HG03571 (cell line): Measurements from ENCODE around the gene STK17B.
"Not testable (repeated sequence)": the region's sequence is repeated elsewhere in the genome, so short reads cannot be mapped to it uniquely, and the experiment has no call there.

ENCODE experiments used
- ATAC-seq: cut with Tn5 transposase; IDR thresholded peaks from one replicate; pipeline ENCODE4 v1.9.1; 2021; ENCODE audit not compliant: unreplicated experiment

Gene STK17B

DNA sequence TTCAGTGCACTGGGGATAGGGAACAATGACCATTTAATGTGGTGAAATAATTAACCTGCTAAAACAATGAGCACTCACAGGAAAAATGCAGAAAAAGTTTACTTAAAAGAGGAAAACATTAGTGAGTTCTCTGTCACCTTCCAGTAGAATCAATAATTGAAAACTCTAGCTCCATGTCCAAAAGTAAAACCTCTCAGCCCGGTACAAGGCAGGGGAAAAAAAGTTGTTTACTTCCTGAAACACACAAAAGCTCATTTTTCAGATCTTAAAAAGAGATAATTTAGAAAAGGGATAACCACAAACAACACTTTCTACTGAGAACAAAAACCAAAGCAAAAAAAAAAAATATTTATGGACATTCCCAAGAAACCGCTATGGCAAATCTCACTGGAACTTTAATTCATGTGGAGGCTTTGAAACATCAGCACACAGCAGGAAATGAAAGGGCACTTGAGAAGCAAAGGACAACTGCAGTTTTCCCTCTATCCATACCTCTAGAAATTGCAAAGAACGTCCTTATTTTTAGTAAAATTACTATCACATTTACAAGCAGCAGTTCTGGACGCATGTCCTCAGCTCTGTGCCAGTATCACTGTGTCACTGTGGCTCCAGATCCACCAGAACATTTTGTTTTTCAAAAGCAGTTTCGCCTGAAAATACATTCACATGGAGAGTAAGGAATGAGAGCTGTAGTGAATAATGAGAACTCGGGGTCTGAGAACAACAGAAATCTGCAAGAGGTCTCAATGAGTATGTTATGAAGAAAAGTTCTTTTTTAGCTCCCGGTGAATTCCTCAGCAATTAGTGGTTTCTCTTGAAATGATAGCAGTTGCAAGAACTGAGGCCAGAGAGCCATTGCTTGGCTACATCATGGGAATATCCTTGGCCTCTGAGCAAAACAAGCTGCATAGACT lies 58.1 kb downstream of the STK17B start:
- no peak for ATAC-seq

DNA sequence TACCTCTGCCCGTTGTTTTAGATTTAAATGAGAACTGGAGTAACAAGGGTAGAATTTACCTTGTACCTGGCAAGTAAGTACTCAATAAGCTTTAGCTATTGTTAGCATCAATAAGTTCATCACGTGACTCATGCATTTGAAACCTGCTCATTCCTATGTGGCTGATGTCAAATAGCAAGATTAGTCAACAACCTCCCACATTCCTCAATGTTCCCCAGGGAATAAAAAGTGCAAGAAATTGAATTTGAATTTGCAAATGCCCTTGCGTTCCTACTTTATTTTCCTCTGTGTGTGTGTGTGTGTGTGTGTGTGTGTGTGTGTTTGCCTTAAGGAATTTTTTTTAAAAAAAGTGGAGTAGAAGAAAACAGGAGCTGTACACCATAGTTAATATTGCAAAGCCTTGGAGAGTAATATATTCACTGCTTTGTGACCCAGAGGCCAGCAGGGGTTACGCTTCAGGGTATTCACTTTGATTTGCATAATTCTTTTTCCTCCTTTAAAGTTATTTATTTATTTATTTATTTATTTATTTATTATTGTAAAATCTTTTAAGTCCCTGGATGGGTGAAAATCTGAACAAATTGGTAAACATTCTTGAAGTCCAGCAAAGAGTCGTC lies 58.9 kb downstream of the STK17B start:
- ATAC-seq: no peak

GRCh38 chr2:196108604-196109003 lies 62.8 kb downstream of the STK17B start:
- no peak for ATAC-seq

DNA sequence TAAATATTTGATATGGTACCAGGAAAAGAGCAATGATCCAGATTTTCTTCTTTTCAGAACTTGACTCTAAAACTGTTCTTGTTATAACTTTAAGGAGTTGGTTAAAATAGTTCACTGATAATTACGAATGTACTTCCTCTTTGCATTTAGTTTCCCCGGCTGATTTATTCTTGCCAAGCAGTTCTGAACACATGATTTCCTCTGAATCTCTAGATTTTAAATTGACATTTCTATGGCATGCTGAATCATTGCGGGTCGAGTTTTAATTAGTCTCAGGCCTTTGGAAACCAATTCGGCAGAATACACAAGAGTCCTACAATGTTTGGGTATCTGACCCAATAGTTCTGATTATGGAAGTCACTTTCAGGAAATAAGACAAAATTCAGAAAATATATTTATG lies 65.4 kb downstream of the STK17B start:
- ATAC-seq: no peak

DNA sequence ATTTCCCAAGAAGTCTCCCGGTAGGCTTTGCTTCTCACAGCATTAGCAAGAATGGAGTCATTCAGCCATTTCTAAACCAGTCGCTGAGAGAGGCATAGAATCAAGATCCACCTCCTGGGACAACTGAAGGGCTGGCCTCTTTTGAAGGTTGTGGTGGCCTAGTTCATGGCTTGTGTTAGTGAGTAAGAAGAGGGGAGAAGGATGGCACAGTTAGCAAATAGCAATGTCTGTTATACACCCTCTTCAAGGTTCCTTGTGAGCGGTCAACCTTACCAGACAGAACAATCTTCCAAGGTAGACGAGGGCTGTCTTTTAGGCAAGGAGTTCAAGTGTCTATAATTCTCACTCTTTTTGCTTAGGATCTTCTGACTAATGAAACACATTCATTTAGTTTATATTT lies 67.3 kb downstream of the STK17B start:
- ATAC-seq: no peak

- no peak for ATAC-seq
Observed at GRCh38 chr2:196103626-196104025, 67.8 kb downstream of the STK17B start.

GRCh38 chr2:196101325-196101991 lies 69.9 kb downstream of the STK17B start:
- ATAC-seq: peak; percentile 89

GRCh38 chr2:196099916-196100315 lies 71.5 kb downstream of the STK17B start:
- no peak for ATAC-seq

DNA sequence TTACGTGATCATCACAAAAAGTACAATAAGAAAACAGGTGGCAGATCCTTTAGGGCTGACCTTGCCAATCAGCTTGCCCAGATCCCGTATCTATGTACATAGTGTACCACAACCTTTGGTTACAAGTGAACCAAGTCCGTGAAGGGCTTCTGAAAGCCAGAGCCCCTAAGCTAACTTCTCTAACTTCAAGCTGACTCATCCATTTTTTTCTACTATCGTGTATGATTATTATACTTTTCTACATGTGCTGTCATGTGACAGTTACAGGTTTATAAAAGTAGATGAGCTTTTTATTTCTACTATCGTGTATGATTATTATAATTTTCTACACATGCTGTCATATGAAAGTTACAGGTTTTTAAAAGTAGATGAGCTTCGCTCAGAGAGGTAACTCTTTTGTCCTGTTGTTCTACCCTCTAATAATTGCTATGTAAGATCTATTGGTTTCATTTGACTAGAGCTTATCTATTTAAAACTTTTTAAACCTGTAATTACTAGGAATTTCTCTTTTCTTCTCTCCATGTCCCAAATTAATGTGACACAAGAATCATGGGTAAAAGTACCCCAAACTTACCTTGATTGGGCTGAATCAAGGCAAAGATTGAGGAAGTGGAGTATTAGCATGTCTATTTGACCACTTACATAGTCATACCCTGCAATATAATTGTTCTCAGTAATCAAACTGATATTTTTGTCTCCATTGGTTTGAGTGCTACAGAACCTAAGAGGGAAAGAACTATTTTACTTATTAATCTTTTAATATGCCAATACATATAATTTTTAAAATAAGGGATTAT lies 73.3 kb downstream of the STK17B start:
- no peak for ATAC-seq

- no peak for ATAC-seq
Observed at GRCh38 chr2:196096982-196097745, 74.2 kb downstream of the STK17B start.

GRCh38 chr2:196096264-196096663 lies 75.1 kb downstream of the STK17B start:
- no peak for ATAC-seq

DNA sequence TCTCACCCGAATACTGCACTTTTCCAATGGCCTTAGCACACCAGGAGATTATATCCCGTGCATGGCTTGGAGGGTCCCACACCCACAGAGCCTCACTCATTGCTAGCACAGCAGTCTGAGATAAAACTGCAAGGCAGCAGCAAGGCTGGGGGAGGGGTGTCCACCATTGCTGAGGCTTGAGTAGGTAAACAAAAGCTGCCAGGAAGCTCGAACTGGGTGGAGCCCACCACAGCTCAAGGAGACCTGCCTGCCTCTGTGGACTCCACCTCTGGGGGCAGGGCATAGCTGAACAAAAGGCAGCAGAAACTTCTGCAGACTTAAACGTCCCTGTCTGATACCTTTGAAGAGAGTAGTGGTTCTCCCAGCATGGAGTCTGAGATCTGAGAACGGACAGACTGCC lies 81.9 kb downstream of the STK17B start:
- not testable (repeated sequence) for ATAC-seq

GRCh38 chr2:196088203-196088602 lies 83.2 kb downstream of the STK17B start:
- ATAC-seq: no peak

DNA sequence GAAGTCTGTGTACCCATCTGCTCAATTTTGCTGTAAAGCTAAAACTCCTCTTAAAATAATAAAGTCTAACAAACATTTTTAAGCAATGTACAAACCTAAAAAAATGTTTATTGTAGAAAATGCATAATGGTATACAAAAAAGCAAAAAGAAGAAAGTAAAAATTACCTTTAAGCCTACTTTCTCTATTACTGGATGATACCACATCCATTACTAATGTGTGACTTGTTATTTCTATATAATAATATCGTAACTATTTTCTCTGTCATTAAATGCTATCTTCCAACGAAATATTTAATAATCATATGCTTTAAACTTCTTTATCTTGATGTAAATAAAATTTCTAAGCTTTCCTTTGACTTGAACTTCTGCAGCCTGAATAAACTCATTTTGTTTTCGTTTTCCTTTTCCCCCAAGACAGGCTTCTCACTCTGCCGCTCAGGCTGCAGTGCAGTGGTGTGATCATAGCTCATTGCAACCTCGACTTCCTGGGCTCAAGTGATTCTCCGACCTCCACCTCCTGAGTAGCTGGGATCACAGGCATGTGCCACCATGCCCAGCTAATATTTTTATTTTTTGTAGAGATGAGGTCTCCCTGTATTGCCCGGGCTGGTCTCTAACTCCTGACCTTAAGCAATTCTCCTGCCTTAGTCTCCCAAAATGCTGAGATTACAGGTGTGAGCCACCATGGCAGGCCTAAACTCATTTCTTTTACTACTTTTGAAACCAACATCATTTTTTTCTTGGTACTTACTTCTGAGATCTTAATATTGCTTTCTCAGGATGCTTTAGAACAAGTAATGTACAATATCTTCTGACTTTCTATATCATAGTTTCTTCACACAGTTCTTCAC lies 84.6 kb downstream of the STK17B start:
- peak; percentile 74 for ATAC-seq

DNA sequence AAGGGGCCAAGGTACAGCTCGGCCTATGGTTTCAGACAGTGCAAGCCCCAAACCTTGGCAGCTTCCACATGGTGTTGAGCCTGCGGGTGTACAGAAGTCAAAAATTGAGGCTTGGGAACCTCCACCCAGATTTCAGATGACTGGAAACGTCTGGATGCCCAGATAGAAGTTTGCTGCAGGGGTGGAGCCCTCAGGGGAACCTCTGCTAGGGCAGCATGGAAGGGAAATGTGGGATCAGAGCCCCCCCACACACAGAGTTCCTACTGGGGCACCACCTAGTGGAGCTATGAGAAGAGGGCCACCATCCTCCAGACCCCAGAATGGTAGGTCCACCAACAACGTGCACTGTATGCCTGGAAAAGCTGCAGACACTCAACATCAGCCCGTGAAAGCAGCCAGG lies 87.8 kb downstream of the STK17B start:
- ATAC-seq: no peak
